IMR-90 (cell line): Measurements from ENCODE around the gene CDADC1. TPM values are rescaled to one million over a fixed set of nuclear protein-coding genes. Genes with fewer than 3 reads are reported as not detected.

Experiments
- ATAC-seq: fragments of 200-7000 bp; cut with Tn5 transposase; 2 replicates; pipeline ENCODE4 v1.9.1; 2020; ENCODE audit warnings: low read depth, mild to moderate bottlenecking, moderate library complexity
- BruUV-seq: library from RNA; stranded (reverse); fragments of 400-500 nt; replicated peaks from 2 replicates; lab custom pipeline; 2021; lab: Mats Ljungman, UMichigan
- CTCF ChIA-PET: fragments of 300-600 bp; formaldehyde crosslinking; extraction: SDS; loops from one replicate; lab custom pipeline; 2021; ENCODE audit warnings: antibody characterized with exemption; lab: Yijun Ruan, JAX
- POLR2A ChIA-PET: fragments of 300-600 bp; sonication (Branson Sonifier 250); formaldehyde crosslinking; loops from one replicate; lab custom pipeline; 2022; ENCODE audit warnings: antibody characterized with exemption; ENCODE audit not compliant: unreplicated experiment; lab: Charles Lee
- DNase-seq: peaks from one replicate; pipeline ENCODE4 v3.0.0; 2013
- H2AFZ ChIP-seq: replicated peaks from 2 replicates; pipeline ENCODE3; 2013; ENCODE audit warnings: low read length, mild to moderate bottlenecking; ENCODE audit not compliant: poor library complexity
- H2AK5ac ChIP-seq: 2 replicates; pipeline ENCODE4 v1.6.1; 2013; ENCODE audit warnings: low read depth, low read length, inconsistent platforms
- H2AK9ac ChIP-seq: replicated peaks from 2 replicates; pipeline ENCODE3; 2013; ENCODE audit warnings: mild to moderate bottlenecking, low read depth, low read length, moderate library complexity; ENCODE audit not compliant: poor library complexity
- H2BK120ac ChIP-seq: 2 replicates; pipeline ENCODE4 v1.6.1; 2013; ENCODE audit warnings: low read depth, low read length, inconsistent platforms
- H2BK15ac ChIP-seq: 3 replicates; pipeline ENCODE4 v1.6.1; 2013; ENCODE audit warnings: low read depth, low read length, inconsistent platforms
- H2BK20ac ChIP-seq: 2 replicates; pipeline ENCODE4 v1.6.1; 2013; ENCODE audit warnings: low read depth, mild to moderate bottlenecking, inconsistent platforms, low read length, moderate library complexity
- H2BK5ac ChIP-seq: 2 replicates; pipeline ENCODE4 v1.6.1; 2013; ENCODE audit warnings: mild to moderate bottlenecking, low read depth, low read length, inconsistent platforms; ENCODE audit not compliant: poor library complexity, severe bottlenecking
- H3K14ac ChIP-seq: replicated peaks from 2 replicates; pipeline ENCODE4 v1.6.1; 2013; ENCODE audit warnings: low read depth, low read length, inconsistent platforms
- H3K18ac ChIP-seq: 2 replicates; pipeline ENCODE4 v1.6.1; 2013; ENCODE audit warnings: low read depth, low read length, control low read depth
- H3K23ac ChIP-seq: 2 replicates; pipeline ENCODE4 v1.6.1; 2013; ENCODE audit warnings: low read depth, low read length, inconsistent platforms
- H3K27ac ChIP-seq: 2 replicates; pipeline ENCODE4 v1.5.1; 2013; ENCODE audit warnings: mild to moderate bottlenecking, control low read depth, low read length; ENCODE audit not compliant: insufficient read depth
- H3K27me3 ChIP-seq: 2 replicates; pipeline ENCODE4 v1.6.1; 2013; ENCODE audit warnings: low read length; ENCODE audit not compliant: control insufficient read depth, insufficient read depth
- H3K36me3 ChIP-seq: 2 replicates; pipeline ENCODE4 v1.6.1; 2013; ENCODE audit warnings: low read length, mixed read lengths; ENCODE audit not compliant: control insufficient read depth, insufficient read depth
- H3K4ac ChIP-seq: 2 replicates; pipeline ENCODE4 v1.6.1; 2013; ENCODE audit warnings: low read depth, low read length, inconsistent platforms
- H3K4me1 ChIP-seq: 2 replicates; pipeline ENCODE4 v1.6.1; 2013; ENCODE audit warnings: low read length, mixed read lengths; ENCODE audit not compliant: control insufficient read depth, insufficient read depth
- H3K4me2 ChIP-seq: 2 replicates; pipeline ENCODE4 v1.6.1; 2013; ENCODE audit warnings: low read depth, mild to moderate bottlenecking, control low read depth, low read length, moderate library complexity
- H3K4me3 ChIP-seq: 2 replicates; pipeline ENCODE4 v1.5.1; 2013; ENCODE audit warnings: low read depth, mild to moderate bottlenecking, control low read depth, low read length, moderate library complexity; ENCODE audit not compliant: insufficient read depth
- H3K56ac ChIP-seq: 2 replicates; pipeline ENCODE4 v1.6.1; 2013; ENCODE audit warnings: low read length, inconsistent platforms; ENCODE audit not compliant: insufficient read depth; ENCODE audit errors: extremely low read depth
- H3K79me1 ChIP-seq, 2 experiments: 2 replicates each; pipeline ENCODE4 v1.6.1; 2013; ENCODE audit warnings: low read length in 2 of 2, inconsistent platforms in 1 of 2, low read depth in 1 of 2
- H3K9ac ChIP-seq: 2 replicates; pipeline ENCODE4 v1.6.1; 2013; ENCODE audit warnings: low read depth, low read length, control low read depth
- H3K9me1 ChIP-seq: 2 replicates; pipeline ENCODE4 v1.6.1; 2013; ENCODE audit warnings: low read length, inconsistent platforms; ENCODE audit not compliant: insufficient read depth
- H3K9me3 ChIP-seq: 2 replicates; pipeline ENCODE4 v1.6.1; 2013; ENCODE audit warnings: low read length; ENCODE audit not compliant: control insufficient read depth, insufficient read depth
- H4K20me1 ChIP-seq: 2 replicates; pipeline ENCODE4 v1.6.1; 2013; ENCODE audit warnings: low read length, inconsistent platforms; ENCODE audit not compliant: insufficient read depth
- H4K5ac ChIP-seq: 2 replicates; pipeline ENCODE4 v1.6.1; 2013; ENCODE audit warnings: mild to moderate bottlenecking, low read depth, low read length, control low read depth
- H4K8ac ChIP-seq, 2 experiments: 2 replicates each; pipeline ENCODE4 v1.6.1; 2013; ENCODE audit warnings: low read depth in 2 of 2, low read length in 2 of 2, control low read depth in 1 of 2, inconsistent platforms in 1 of 2
- H4K91ac ChIP-seq: 2 replicates; pipeline ENCODE4 v1.6.1; 2013; ENCODE audit warnings: low read depth, low read length, inconsistent platforms; ENCODE audit not compliant: insufficient read depth
- NFE2L2 ChIP-seq: fragments of 150-350 bp; IDR thresholded peaks from 2 replicates; pipeline ENCODE4 v1.6.1; 2016; ENCODE audit warnings: low read depth, mild to moderate bottlenecking, low read length
- dilution Hi-C: fragments of 300-500 bp; cut with HindIII; formaldehyde crosslinking; loops from one replicate; pipeline ENCODE4 v1.14.3; 2018; ENCODE audit warnings: low sequenced_read_pairs; ENCODE audit not compliant: unreplicated experiment
- in situ Hi-C: fragments of 300-500 bp; cut with MboI; formaldehyde crosslinking; loops from 3 replicates; pipeline ENCODE4 v1.14.3; 2019; ENCODE audit warnings: low sequenced_read_pairs, inconsistent platforms, mixed read lengths
- intact Hi-C: fragments of 100-400 bp; cut with micrococcal nuclease; formaldehyde crosslinking; loops from 2 replicates; pipeline ENCODE4 v1.10.0; 2022
- polyA plus RNA-seq, 3 experiments: library from polyadenylated mRNA; depleted of rRNA; stranded (reverse); fragments of >200 nt; gene quantifications; 2 replicates each; pipeline ENCODE4 v1.2.3, GENCODE V29; 2012; ENCODE audit warnings: low replicate concordance in 1 of 3
- total RNA-seq: library from RNA; depleted of rRNA; stranded (reverse); fragments of >200 nt; gene quantifications from 2 replicates; pipeline ENCODE4 v1.2.3, GENCODE V29; 2012
- TF ChIP-seq, protein P1 (sequence below): conservative IDR thresholded peaks from 2 replicates; pipeline ENCODE4 v1.5.1; 2012; ENCODE audit warnings: mild to moderate bottlenecking, low read depth, low read length, improper control_type of control experiment

Gene CDADC1
- total and polyA plus RNA-seq, 2 of the 4 experiments (the other 2 are of a cell fraction): 0.54 to 2.6 TPM

DNA sequence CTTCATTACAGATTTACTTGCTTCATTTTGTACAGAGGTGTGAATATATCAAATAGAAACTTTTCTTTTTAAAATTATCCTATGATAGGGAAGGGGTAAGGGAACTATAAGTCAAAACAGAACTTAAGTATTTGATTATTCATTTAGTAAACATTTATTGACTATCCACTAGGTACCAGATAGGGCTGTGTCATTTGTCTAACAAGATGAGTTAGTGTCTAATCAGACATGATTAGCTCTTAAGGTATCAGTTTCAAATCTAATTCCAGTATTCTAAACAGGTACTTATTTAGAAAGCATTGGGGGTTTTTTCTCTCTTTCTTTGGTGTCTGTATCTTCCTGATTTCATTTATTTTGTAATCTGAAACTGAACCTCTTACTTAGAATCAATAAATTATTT, 32.2 kb downstream of the CDADC1 start:
- Histone ChIP-seq H2AK5ac (no peak overlapping the region), H3K23ac (no peak overlapping the region), H3K18ac (no peak overlapping the region), H3K27me3 (no peaks in the 10 kb centered on the region), H3K79me1 (no peaks in the 10 kb centered on the region), H3K9me1 (peaks cover 3% of the 10 kb centered on the region; the same call in 1 of the 2 replicates), H4K5ac (no peak overlapping the region), H2AFZ (no peak overlapping the region), H3K9me3 (no peaks in the 10 kb centered on the region), H4K91ac (no peak overlapping the region), H3K56ac (no peak overlapping the region), H3K9ac (no peak overlapping the region), H3K4me3 (no peak overlapping the region), H2BK5ac (no peak overlapping the region), H3K4me1 (no peaks in the 10 kb centered on the region), H2AK9ac (no peak overlapping the region), H2BK120ac (no peak overlapping the region), H4K8ac (no peak overlapping the region), H2BK20ac (no peak overlapping the region), H2BK15ac (no peak overlapping the region), H3K14ac (no peak overlapping the region), H3K4ac (no peak overlapping the region), H3K27ac (no peak overlapping the region), H4K20me1 (no peaks in the 10 kb centered on the region), H3K4me2 (no peak overlapping the region), H3K36me3 (no peaks in the 10 kb centered on the region)
- in situ Hi-C loops (no loop called here), intact Hi-C loops (loop anchor here (2.0 kb wide), 1 partner anchor 39 kb away; no protein-coding TSS in a partner anchor), dilution Hi-C loops (no loop called here)
- TF ChIP-seq, protein P1, sequence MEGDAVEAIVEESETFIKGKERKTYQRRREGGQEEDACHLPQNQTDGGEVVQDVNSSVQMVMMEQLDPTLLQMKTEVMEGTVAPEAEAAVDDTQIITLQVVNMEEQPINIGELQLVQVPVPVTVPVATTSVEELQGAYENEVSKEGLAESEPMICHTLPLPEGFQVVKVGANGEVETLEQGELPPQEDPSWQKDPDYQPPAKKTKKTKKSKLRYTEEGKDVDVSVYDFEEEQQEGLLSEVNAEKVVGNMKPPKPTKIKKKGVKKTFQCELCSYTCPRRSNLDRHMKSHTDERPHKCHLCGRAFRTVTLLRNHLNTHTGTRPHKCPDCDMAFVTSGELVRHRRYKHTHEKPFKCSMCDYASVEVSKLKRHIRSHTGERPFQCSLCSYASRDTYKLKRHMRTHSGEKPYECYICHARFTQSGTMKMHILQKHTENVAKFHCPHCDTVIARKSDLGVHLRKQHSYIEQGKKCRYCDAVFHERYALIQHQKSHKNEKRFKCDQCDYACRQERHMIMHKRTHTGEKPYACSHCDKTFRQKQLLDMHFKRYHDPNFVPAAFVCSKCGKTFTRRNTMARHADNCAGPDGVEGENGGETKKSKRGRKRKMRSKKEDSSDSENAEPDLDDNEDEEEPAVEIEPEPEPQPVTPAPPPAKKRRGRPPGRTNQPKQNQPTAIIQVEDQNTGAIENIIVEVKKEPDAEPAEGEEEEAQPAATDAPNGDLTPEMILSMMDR: no peak
- TF ChIP-seq NFE2L2: no peak
- no TSS peak for BruUV-seq
- ChIA-PET POLR2A (no interaction called here), CTCF (interaction anchor here (1.3 to 1.4 kb wide), 2 partner anchors 31 to 65 kb away, joined by 3 to 4 read pairs; no protein-coding TSS in a partner anchor)
- no peak for DNase-seq
- ATAC-seq: no peak
